KMS-11 (cell line): ENCODE measurements around the gene ZNF414.

ENCODE experiments used
- H2AFZ ChIP-seq: fragments of 200-600 bp; sonication (generic); 2 replicates; pipeline ENCODE4 v1.6.1; 2016; ENCODE audit warnings: antibody characterized with exemption, mixed run types, low read depth
- H3K27ac ChIP-seq: fragments of 200-600 bp; sonication (generic); 2 replicates; pipeline ENCODE4 v1.6.1; 2016; ENCODE audit warnings: mild to moderate bottlenecking, mixed run types
- H3K27me3 ChIP-seq: fragments of 200-600 bp; sonication (generic); 2 replicates; pipeline ENCODE4 v1.6.1; 2017; ENCODE audit warnings: mild to moderate bottlenecking, low read depth, mixed run types, moderate library complexity; ENCODE audit not compliant: insufficient read depth
- H3K36me3 ChIP-seq: fragments of 200-600 bp; sonication (generic); 2 replicates; pipeline ENCODE4 v1.6.1; 2017; ENCODE audit warnings: mild to moderate bottlenecking, mixed run types; ENCODE audit not compliant: insufficient read depth
- H3K4me1 ChIP-seq: fragments of 200-600 bp; sonication (generic); 2 replicates; pipeline ENCODE4 v1.6.1; 2016; ENCODE audit warnings: mild to moderate bottlenecking, low read depth, mixed run types; ENCODE audit not compliant: poor library complexity, severe bottlenecking
- H3K4me2 ChIP-seq: fragments of 200-600 bp; sonication (generic); 2 replicates; pipeline ENCODE4 v1.7.0; 2016; ENCODE audit warnings: mild to moderate bottlenecking, mixed run types
- H3K4me3 ChIP-seq: fragments of 200-600 bp; sonication (generic); IDR thresholded peaks from 2 replicates; pipeline ENCODE4 v1.6.1; 2017; ENCODE audit warnings: low read depth, low read length, mixed read lengths; ENCODE audit not compliant: insufficient read depth
- H3K79me2 ChIP-seq: fragments of 200-600 bp; sonication (generic); 2 replicates; pipeline ENCODE4 v1.6.1; 2016; ENCODE audit warnings: low read depth, mixed run types; ENCODE audit not compliant: insufficient read depth
- H3K9ac ChIP-seq: fragments of 200-600 bp; sonication (generic); 2 replicates; pipeline ENCODE4 v1.6.1; 2016; ENCODE audit warnings: mild to moderate bottlenecking, mixed run types
- H4K20me1 ChIP-seq: fragments of 200-600 bp; sonication (generic); 2 replicates; pipeline ENCODE4 v1.6.1; 2016; ENCODE audit warnings: mild to moderate bottlenecking, mixed run types; ENCODE audit not compliant: insufficient read depth
- CTCF ChIP-seq: fragments of 200-600 bp; sonication (generic); conservative IDR thresholded peaks from 2 replicates; pipeline ENCODE4 v1.6.1; 2017; ENCODE audit warnings: low read depth, mild to moderate bottlenecking, antibody characterized with exemption, low read length, moderate library complexity, mixed read lengths

Gene ZNF414

DNA sequence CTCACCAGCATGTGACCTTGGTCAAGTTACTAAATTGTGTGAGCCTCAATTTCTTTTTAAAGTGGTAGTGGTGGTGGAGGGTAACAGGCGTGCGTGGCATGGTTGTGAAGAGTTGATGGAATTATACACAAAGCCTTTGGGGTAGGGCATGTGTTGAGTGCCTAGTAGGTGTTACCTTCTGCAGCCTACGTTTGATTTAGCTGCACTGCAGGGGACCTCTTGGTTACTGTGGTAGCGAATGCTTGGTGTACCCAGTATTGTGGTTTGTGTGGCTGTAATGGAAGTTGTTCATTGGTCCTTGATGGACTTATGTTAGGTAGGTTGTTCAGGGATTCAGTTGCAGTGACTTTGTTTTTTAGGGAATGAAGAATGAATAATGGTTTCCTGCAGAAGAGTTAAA is 36.1 kb downstream of the ZNF414 start:
- no peak overlapping the region for H3K4me2 ChIP-seq
- no peak for TF ChIP-seq CTCF
- H3K4me3 ChIP-seq, result no peak overlapping the region
- H3K79me2 ChIP-seq, result peaks cover 78% of the 10 kb centered on the region
- H3K36me3 ChIP-seq, result no peaks in the 10 kb centered on the region; the same call in 1 of the 2 replicates
- H3K4me1 ChIP-seq, result no peaks in the 10 kb centered on the region
- H2AFZ ChIP-seq, result no peak overlapping the region
- no peak overlapping the region for H3K27ac ChIP-seq
- H3K27me3 ChIP-seq, result no peaks in the 10 kb centered on the region
- H4K20me1 ChIP-seq, result peaks cover 5% of the 10 kb centered on the region; the same call in 1 of the 2 replicates
- no peak overlapping the region for H3K9ac ChIP-seq

DNA sequence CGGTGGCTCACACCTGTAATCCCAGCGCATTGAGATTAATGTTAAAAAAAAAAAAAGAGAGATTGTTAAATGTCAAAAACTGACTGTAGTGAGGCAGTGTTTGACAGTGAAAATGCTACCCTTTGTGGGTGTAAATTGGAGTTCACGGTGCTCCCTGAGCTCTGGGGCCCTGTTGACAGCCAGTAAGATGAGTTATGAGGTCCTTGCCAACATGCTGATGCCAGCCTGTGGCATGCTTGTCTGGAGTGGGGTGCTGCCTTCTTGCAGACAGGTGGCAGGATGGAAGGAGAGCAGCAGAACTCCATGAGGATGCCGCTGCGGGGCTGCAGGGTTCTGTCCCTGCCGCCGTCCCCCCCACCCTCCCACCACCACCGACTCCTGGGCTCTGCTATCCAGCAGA is 37.4 kb downstream of the ZNF414 start:
- Histone ChIP-seq H2AFZ (no peak overlapping the region), H3K9ac (no peak overlapping the region), H3K36me3 (no peaks in the 10 kb centered on the region; the same call in 1 of the 2 replicates), H3K27me3 (no peaks in the 10 kb centered on the region), H3K27ac (no peak overlapping the region), H3K79me2 (peaks cover 65% of the 10 kb centered on the region), H3K4me3 (no peak overlapping the region), H3K4me2 (no peak overlapping the region), H3K4me1 (no peaks in the 10 kb centered on the region), H4K20me1 (peaks cover 5% of the 10 kb centered on the region; the same call in 1 of the 2 replicates)
- TF ChIP-seq CTCF, result no peak

GRCh38 chr19:8475005-8475404 is 39.0 kb downstream of the ZNF414 start:
- Histone ChIP-seq H2AFZ (no peak overlapping the region), H3K4me1 (no peaks in the 10 kb centered on the region), H3K4me2 (no peak overlapping the region), H3K27me3 (no peaks in the 10 kb centered on the region), H3K9ac (no peak overlapping the region), H3K4me3 (no peak overlapping the region), H3K27ac (no peak overlapping the region), H4K20me1 (peaks cover 5% of the 10 kb centered on the region; the same call in 1 of the 2 replicates), H3K79me2 (peaks cover 54% of the 10 kb centered on the region; the same call in 1 of the 2 replicates), H3K36me3 (peaks cover 6% of the 10 kb centered on the region; the same call in 1 of the 2 replicates)
- no peak for TF ChIP-seq CTCF

DNA sequence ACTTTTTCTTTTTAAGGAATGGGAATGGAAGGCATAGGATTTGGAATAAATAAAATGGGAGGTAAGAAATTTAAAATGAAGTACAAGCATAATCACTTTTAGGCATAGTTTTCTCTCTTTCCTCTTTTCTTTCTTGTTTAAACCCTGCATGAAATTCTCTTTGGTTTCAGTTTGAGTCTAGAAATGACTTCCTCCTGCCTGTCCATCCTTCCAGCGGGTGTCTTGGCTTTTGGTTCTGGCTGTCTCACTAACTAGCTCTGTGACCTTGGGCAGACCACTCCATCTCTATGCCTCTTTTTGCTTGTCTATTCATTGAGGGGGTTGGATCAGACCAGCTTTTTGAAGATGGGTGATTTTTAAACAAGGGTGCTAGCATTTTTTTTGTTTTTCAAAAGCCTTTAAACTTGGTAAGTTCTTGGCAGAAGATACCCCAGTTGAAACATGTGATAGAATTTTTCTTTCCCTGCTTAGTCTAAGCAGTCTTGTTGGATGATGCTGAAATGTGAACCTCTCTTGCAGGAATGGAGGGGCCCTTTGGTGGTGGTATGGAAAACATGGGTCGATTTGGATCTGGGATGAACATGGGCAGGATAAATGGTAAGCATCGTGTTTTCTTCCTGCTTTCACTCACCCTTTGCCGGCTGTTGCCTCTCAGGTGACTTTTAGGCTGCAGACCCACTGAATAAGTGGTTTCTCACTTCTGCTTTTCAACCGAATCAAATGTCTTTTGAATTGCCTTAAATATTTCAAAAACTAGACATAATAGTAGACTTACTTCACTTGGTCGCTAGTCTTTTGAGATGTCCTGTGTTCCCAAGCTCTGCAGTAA is 40.1 kb downstream of the ZNF414 start:
- H3K79me2 ChIP-seq, result peaks cover 48% of the 10 kb centered on the region; the same call in 1 of the 2 replicates
- no peaks in the 10 kb centered on the region for H3K4me1 ChIP-seq
- no peak overlapping the region for H3K4me2 ChIP-seq
- peaks cover 17% of the 10 kb centered on the region; the same call in 1 of the 2 replicates for H3K36me3 ChIP-seq
- no peak for TF ChIP-seq CTCF
- no peaks in the 10 kb centered on the region for H4K20me1 ChIP-seq
- no peak overlapping the region for H3K27ac ChIP-seq
- H3K9ac ChIP-seq, result no peak overlapping the region
- no peaks in the 10 kb centered on the region for H3K27me3 ChIP-seq
- no peak overlapping the region for H2AFZ ChIP-seq
- H3K4me3 ChIP-seq, result no peak overlapping the region
